K562 (cell line): ENCODE results near the gene HCRT. TPM values are rescaled to one million over a fixed set of nuclear protein-coding genes. Genes with fewer than 3 reads are reported as not detected.
A peak's percentile ranks its signal among the peaks of the same experiment; 100 is the strongest.

ENCODE experiments used
- AFF4 ChIP-seq: sonication (generic); formaldehyde crosslinking; IDR thresholded peaks from 2 replicates; pipeline ENCODE4 v1.8.0; 2023; ENCODE audit warnings: mild to moderate bottlenecking, missing genetic modification reagents
- BCOR ChIP-seq: fragments of 450-650 bp; IDR thresholded peaks from 2 replicates; pipeline ENCODE4 v1.6.1; 2016
- CLOCK ChIP-seq: fragments of 250-450 bp; sonication (Bioruptor Pico); IDR thresholded peaks from 2 replicates; pipeline ENCODE4 v1.4.0; 2020; ENCODE audit warnings: mild to moderate bottlenecking, moderate library complexity, borderline replicate concordance
- CREM ChIP-seq: IDR thresholded peaks from 2 replicates; pipeline ENCODE4 v1.6.1; 2014; ENCODE audit warnings: antibody characterized with exemption, low read depth
- GATAD2A ChIP-seq: fragments of 450-650 bp; IDR thresholded peaks from 2 replicates; pipeline ENCODE4 v1.6.1; 2017
- GATAD2B ChIP-seq: fragments of 450-650 bp; IDR thresholded peaks from 2 replicates; pipeline ENCODE4 v1.6.1; 2017; ENCODE audit warnings: mild to moderate bottlenecking, borderline replicate concordance
- GTF2F1 ChIP-seq: IDR thresholded peaks from 2 replicates; pipeline ENCODE4 v1.6.1; 2011; ENCODE audit warnings: low read depth, low read length, improper control_type of control experiment
- MXD1 ChIP-seq: fragments of 250-450 bp; sonication (Bioruptor Pico); IDR thresholded peaks from 2 replicates; pipeline ENCODE4 v1.8.0; 2021; ENCODE audit warnings: borderline replicate concordance, mild to moderate bottlenecking, moderate library complexity; ENCODE audit not compliant: poor library complexity, severe bottlenecking
- NELFE ChIP-seq: IDR thresholded peaks from 2 replicates; pipeline ENCODE4 v1.6.1; 2011; ENCODE audit warnings: mild to moderate bottlenecking; ENCODE audit not compliant: insufficient read depth, insufficient read length
- RFX5 ChIP-seq: IDR thresholded peaks from 2 replicates; pipeline ENCODE4 v1.6.1; 2011; ENCODE audit warnings: low read depth, mild to moderate bottlenecking, improper control_type of control experiment, low read length
- RHOXF2B ChIP-seq: fragments of 250-450 bp; sonication (Bioruptor Pico); conservative IDR thresholded peaks from 2 replicates; pipeline ENCODE4 v1.5.1; 2021
- SFPQ ChIP-seq: fragments of 200-400 bp; formaldehyde crosslinking; IDR thresholded peaks from 2 replicates; pipeline ENCODE4 v1.6.1; 2017; ENCODE audit warnings: mild to moderate bottlenecking, low read depth, low read length, moderate library complexity
- SMARCC2 ChIP-seq: fragments of 450-650 bp; IDR thresholded peaks from 2 replicates; pipeline ENCODE4 v1.6.1; 2017; ENCODE audit warnings: antibody characterized with exemption, moderate library complexity, mild to moderate bottlenecking, low read depth
- TAF9B ChIP-seq: fragments of 450-650 bp; IDR thresholded peaks from 2 replicates; pipeline ENCODE4 v1.6.1; 2018; ENCODE audit warnings: mild to moderate bottlenecking; ENCODE audit not compliant: partially characterized antibody
- TEAD1 ChIP-seq, 2 experiments: fragments of 450-650 bp in 1 of 2; sonication (generic) in 1 of 2; formaldehyde crosslinking; IDR thresholded peaks; 2 replicates each; pipeline versions ENCODE4 v1.4.0 to v1.8.0; 2020 to 2022; ENCODE audit warnings: mild to moderate bottlenecking in 2 of 2, missing genetic modification reagents in 1 of 2
- THRA ChIP-seq: fragments of 450-650 bp; IDR thresholded peaks from 2 replicates; pipeline ENCODE4 v1.6.1; 2017; ENCODE audit warnings: mild to moderate bottlenecking, moderate library complexity
- polyA plus RNA-seq, 8 experiments: library from polyadenylated mRNA; depleted of rRNA in 4 of 8; stranded (reverse) in 5 of 8; unstranded in 3 of 8; fragments of >200 nt; fragmentation: Nextera tagmentation in 2 of 8; fragmentation: Illumina TruSeq in 1 of 8; extraction: Ambion mirVana in 2 of 8; extraction: Trizol in 1 of 8; gene quantifications; 2 replicates each; pipeline versions ENCODE4 v1.2.1 to v1.2.3, GENCODE V29; 2011 to 2014; ENCODE audit warnings: inconsistent platforms in 1 of 8, missing spikeins in 1 of 8
- total RNA-seq, 7 experiments: library from RNA; depleted of rRNA in 6 of 7; stranded (reverse); fragments of >200 nt in 6 of 7; fragmentation: Illumina TruSeq in 2 of 7; extraction: Trizol in 2 of 7; gene quantifications; 2 replicates each; pipeline versions ENCODE4 v1.2.1 to v1.2.3, GENCODE V29; 2011 to 2021; ENCODE audit warnings: low replicate concordance in 1 of 7

Gene HCRT
- total and polyA plus RNA-seq, 9 of the 15 experiments (the other 6 are each of a cell fraction or from before 2014, with no cell fraction given), result not detected

- no peak for TF ChIP-seq SFPQ
- no peak for TF ChIP-seq GTF2F1
- TF ChIP-seq RHOXF2B (CRISPR knock-in tag), result no peak
- TF ChIP-seq CREM, result no peak; the same call in 1 of the 2 replicates
- TF ChIP-seq BCOR, result peak; percentile 75
- TF ChIP-seq GATAD2A, result no peak
- TF ChIP-seq TAF9B, result no peak
- peak; percentile 10; the same call in 1 of the 2 replicates for TF ChIP-seq SMARCC2
- no peak for TF ChIP-seq THRA
- TF ChIP-seq RFX5, result no peak
- no peak for TF ChIP-seq MXD1 (CRISPR knock-in tag)
- no peak for TF ChIP-seq GATAD2B
- TF ChIP-seq AFF4, result no peak
- no peak for TF ChIP-seq CLOCK (CRISPR knock-in tag)
- TF ChIP-seq NELFE, result no peak
- TF ChIP-seq TEAD1 (CRISPR knock-in tag; IDR thresholded peaks at IDR 0.05), result no peak
Measured at GRCh38 chr17:42193969-42194899, 9.0 kb upstream of the HCRT start, which contains the start of gene GHDC (continued).
